Endothelial cell (in vitro differentiated cells): ENCODE measurements around the gene ITPR2. TPM values are rescaled to one million over a fixed set of nuclear protein-coding genes. Genes with fewer than 3 reads are reported as not detected.
"Not testable (repeated sequence)": the region's sequence is repeated elsewhere in the genome, so short reads cannot be mapped to it uniquely, and the experiment has no call there.

Experiments used
- DNase-seq: peaks from one replicate; pipeline ENCODE4 v3.0.0; 2021; ENCODE audit warnings: low spot score
- H3K27ac Mint-ChIP-seq: one replicate; pipeline ENCODE4 v1.8.0; 2021; ENCODE audit warnings: mixed read lengths, inconsistent platforms; ENCODE audit not compliant: unreplicated experiment
- H3K27me3 Mint-ChIP-seq: one replicate; pipeline ENCODE4 v1.8.0; 2021; ENCODE audit warnings: mild to moderate bottlenecking, moderate library complexity, mixed read lengths, inconsistent platforms; ENCODE audit not compliant: unreplicated experiment
- H3K36me3 Mint-ChIP-seq: one replicate; pipeline ENCODE4 v1.8.0; 2021; ENCODE audit warnings: mild to moderate bottlenecking, low read depth, mixed read lengths, inconsistent platforms; ENCODE audit not compliant: unreplicated experiment
- H3K4me1 Mint-ChIP-seq: one replicate; pipeline ENCODE4 v1.8.0; 2021; ENCODE audit warnings: mild to moderate bottlenecking, mixed read lengths, inconsistent platforms; ENCODE audit not compliant: unreplicated experiment
- H3K4me3 Mint-ChIP-seq: one replicate; pipeline ENCODE4 v1.8.0; 2021; ENCODE audit warnings: mild to moderate bottlenecking, mixed read lengths, inconsistent platforms; ENCODE audit not compliant: unreplicated experiment
- H3K9me3 Mint-ChIP-seq: one replicate; pipeline ENCODE4 v1.8.0; 2021; ENCODE audit warnings: mixed read lengths, inconsistent platforms; ENCODE audit not compliant: unreplicated experiment
- total RNA-seq: library from RNA; stranded (reverse); fragmentation: NEBNext Ultra II Directional; extraction: Animal tissue kit (Norgen Biotek cat#: 25700); gene quantifications from one replicate; pipeline ENCODE4 v1.2.1, GENCODE V29; 2021; ENCODE audit not compliant: unreplicated experiment
- TF ChIP-seq, protein P1 (sequence below): fragments of 200-600 bp; sonication (generic); IDR thresholded peaks from one replicate; pipeline ENCODE4 v1.5.0; 2021; ENCODE audit warnings: antibody characterized with exemption; ENCODE audit not compliant: unreplicated experiment

ITPR2 gene
- total RNA-seq, 1 donor from 2014 or later = 33.8 TPM

DNA sequence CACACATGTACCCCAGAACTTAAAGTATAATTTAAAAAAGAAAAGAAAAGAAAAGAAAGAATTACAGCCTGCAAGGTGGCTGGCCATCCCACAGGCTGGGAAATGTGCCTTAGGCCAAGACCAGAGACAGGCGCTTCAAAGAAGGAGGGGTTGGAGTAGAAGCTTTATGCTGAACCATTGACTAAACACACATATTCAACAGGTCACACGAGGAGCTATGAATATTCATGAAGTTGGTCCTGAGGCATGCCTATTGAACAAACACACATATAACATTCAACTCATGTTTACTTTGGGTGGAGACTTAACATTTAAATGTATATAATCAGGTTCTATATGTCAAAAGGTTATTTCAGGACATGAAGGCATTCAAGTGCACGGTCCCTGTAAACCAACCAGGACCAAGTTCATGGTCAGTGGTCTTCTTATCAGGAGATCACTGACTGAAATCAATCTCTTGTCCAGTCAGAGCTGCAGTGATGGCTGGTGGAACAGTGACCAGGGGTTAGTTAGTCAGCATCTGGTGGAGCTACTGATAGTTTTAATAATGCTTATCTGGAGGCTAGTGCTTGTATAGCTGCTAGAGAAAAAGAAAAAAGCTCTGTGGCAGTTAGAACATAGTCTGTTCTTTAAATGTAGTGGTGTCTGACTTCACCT lies 35.6 kb upstream of the ITPR2 start:
- H3K9me3 Mint-ChIP-seq = no peaks in the 10 kb centered on the region
- TF ChIP-seq, protein P1, sequence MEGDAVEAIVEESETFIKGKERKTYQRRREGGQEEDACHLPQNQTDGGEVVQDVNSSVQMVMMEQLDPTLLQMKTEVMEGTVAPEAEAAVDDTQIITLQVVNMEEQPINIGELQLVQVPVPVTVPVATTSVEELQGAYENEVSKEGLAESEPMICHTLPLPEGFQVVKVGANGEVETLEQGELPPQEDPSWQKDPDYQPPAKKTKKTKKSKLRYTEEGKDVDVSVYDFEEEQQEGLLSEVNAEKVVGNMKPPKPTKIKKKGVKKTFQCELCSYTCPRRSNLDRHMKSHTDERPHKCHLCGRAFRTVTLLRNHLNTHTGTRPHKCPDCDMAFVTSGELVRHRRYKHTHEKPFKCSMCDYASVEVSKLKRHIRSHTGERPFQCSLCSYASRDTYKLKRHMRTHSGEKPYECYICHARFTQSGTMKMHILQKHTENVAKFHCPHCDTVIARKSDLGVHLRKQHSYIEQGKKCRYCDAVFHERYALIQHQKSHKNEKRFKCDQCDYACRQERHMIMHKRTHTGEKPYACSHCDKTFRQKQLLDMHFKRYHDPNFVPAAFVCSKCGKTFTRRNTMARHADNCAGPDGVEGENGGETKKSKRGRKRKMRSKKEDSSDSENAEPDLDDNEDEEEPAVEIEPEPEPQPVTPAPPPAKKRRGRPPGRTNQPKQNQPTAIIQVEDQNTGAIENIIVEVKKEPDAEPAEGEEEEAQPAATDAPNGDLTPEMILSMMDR = no peak
- no peak overlapping the region for H3K4me3 Mint-ChIP-seq
- H3K27me3 Mint-ChIP-seq = peaks cover 2% of the 10 kb centered on the region
- peaks cover 17% of the 10 kb centered on the region for H3K4me1 Mint-ChIP-seq
- no peak overlapping the region for H3K27ac Mint-ChIP-seq
- DNase-seq = no peak
- no peaks in the 10 kb centered on the region for H3K36me3 Mint-ChIP-seq

GRCh38 chr12:26867080-26867479 lies 34.1 kb upstream of the ITPR2 start:
- H3K27me3 Mint-ChIP-seq = peaks cover 2% of the 10 kb centered on the region
- no peaks in the 10 kb centered on the region for H3K36me3 Mint-ChIP-seq
- H3K27ac Mint-ChIP-seq = no peak overlapping the region
- TF ChIP-seq, protein P1 = no peak
- no peak overlapping the region for H3K4me3 Mint-ChIP-seq
- DNase-seq = no peak
- H3K4me1 Mint-ChIP-seq = peaks cover 17% of the 10 kb centered on the region
- no peaks in the 10 kb centered on the region for H3K9me3 Mint-ChIP-seq

GRCh38 chr12:26863515-26863914 lies 30.5 kb upstream of the ITPR2 start:
- no peaks in the 10 kb centered on the region for H3K9me3 Mint-ChIP-seq
- no peak for DNase-seq
- TF ChIP-seq, protein P1 = no peak
- H3K36me3 Mint-ChIP-seq = no peaks in the 10 kb centered on the region
- peaks cover under 1% of the 10 kb centered on the region for H3K4me1 Mint-ChIP-seq
- H3K27ac Mint-ChIP-seq = no peak overlapping the region
- no peak overlapping the region for H3K4me3 Mint-ChIP-seq
- peaks cover 2% of the 10 kb centered on the region for H3K27me3 Mint-ChIP-seq

DNA sequence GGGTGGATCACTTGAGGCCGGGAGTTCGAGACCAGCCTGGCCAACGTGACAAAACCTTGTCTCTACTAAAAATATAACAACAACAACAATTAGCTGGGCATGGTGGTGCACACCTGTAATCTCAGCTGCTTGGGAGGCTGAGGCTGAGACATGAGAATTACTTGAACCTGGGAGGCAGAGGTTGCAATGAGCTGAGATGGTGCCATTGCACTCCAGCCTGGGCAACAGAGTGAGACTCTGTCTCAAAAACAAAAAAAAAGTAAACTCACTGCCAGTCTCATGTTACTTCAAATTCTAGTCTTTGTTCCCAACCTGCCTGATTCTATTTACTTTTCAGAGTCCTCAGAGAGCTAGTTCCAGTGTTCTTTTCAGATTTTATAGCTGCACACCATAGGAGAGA lies 29.8 kb upstream of the ITPR2 start:
- not testable (repeated sequence) for H3K27ac Mint-ChIP-seq, DNase-seq, H3K27me3 Mint-ChIP-seq, H3K36me3 Mint-ChIP-seq, H3K9me3 Mint-ChIP-seq, H3K4me1 Mint-ChIP-seq, H3K4me3 Mint-ChIP-seq

DNA sequence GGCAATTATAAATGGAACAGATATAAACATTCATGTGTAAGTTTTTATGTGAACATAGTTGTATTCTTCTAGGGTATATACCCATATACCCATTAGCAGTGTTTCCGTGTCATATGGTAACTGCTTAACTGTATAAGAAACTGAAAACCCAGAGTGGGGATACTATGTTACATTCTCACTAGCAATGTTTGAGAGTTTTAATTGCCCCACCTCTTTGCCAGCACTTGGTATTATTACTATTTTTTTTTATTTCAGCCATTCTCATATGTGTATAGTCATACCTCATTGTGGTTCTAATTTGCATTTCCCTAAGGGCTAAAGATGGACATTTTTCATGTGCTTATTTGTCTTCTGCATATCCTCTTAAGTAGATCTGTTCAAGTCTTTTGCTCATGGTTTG lies 28.7 kb upstream of the ITPR2 start:
- TF ChIP-seq, protein P1 = no peak
- no peak overlapping the region for H3K27ac Mint-ChIP-seq
- H3K4me3 Mint-ChIP-seq = no peak overlapping the region
- H3K36me3 Mint-ChIP-seq = no peaks in the 10 kb centered on the region
- DNase-seq = no peak
- peaks cover 8% of the 10 kb centered on the region for H3K4me1 Mint-ChIP-seq
- H3K9me3 Mint-ChIP-seq = no peaks in the 10 kb centered on the region
- H3K27me3 Mint-ChIP-seq = no peaks in the 10 kb centered on the region
